ENCODE results near the gene ITIH4. TPM values are rescaled to one million over a fixed set of nuclear protein-coding genes. Genes with fewer than 3 reads are reported as not detected.

Gene ITIH4
- total RNA-seq, 2 experiments from 2014 or later: 6.1 to 10.1 TPM

- ChIA-PET CTCF (interaction anchor here (1.0 kb wide), 1 partner anchor 82 kb away, joined by 3 read pairs; no protein-coding TSS in a partner anchor), POLR2A (no interaction called here)
Measured at GRCh38 chr3:52852419-52852818, 21.9 kb upstream of the ITIH4 start.

DNA sequence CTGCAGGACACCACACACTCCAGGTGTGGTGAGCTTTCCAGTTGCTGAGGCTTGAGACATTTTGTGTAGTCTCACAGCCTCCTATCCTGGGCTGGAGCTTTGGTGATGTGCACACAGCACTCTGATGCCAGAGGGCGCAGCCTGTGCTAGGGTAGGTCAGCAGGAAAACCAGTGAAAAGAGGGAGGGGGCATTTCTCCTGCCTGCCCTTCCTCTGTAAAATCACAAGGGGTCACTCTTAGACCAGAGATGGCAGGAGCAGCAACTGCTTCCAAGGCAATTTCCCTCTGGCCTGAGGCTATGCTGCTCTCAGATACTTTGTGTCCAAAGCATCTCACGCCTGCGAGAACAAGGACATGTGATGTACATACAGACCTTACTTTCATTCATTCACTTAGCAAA lies 20.9 kb upstream of the ITIH4 start:
- CTCF ChIA-PET: interaction anchor here (0.6 to 1.6 kb wide), 4 partner anchors 28 to 220 kb away, joined by 3 to 4 read pairs (median 4); no protein-coding TSS in a partner anchor
- POLR2A ChIA-PET: no interaction called here

DNA sequence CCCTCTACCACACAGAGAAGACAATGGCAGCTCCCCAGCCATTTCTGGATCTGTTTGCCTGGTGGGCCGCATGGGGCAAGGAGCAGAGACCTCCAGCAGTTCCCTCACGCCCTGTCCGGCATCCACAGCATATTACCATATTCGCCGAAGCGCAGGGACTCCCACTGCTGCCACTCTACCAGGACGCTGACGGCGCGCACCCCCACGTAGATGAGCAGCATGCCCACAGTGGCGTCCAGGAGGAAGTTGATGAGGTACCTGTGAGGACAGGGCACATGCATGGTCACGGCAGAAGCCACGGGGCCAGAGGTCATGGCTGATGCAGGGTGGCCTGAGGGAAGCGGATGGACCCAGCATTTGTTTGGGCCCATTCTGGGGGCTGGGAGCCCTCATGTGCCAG lies 19.2 kb upstream of the ITIH4 start:
- ChIA-PET POLR2A (no interaction called here), CTCF (no interaction called here)

DNA sequence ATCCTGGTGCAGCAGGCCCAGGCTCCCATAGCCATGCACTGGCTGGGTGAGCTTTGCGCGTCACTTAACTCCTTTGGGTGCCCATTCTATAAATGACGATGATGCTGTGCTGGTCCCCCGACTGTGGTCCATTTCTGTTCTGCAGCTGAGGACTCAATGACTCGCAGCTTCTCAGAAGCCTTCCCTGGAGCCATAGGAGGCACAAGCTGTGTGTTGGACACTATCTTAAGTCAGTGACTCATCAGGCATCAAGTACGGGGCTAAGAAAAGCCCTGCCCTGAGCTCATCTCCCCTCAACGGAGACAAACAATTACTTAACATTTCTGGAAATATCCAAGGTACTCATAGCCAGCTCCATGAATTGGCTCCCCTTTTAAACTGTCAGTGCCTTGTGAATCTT lies 18.1 kb upstream of the ITIH4 start:
- POLR2A ChIA-PET: no interaction called here
- CTCF ChIA-PET: interaction anchor here (1.6 kb wide), 1 partner anchor 11 kb away, joined by 4 read pairs; no protein-coding TSS in a partner anchor

DNA sequence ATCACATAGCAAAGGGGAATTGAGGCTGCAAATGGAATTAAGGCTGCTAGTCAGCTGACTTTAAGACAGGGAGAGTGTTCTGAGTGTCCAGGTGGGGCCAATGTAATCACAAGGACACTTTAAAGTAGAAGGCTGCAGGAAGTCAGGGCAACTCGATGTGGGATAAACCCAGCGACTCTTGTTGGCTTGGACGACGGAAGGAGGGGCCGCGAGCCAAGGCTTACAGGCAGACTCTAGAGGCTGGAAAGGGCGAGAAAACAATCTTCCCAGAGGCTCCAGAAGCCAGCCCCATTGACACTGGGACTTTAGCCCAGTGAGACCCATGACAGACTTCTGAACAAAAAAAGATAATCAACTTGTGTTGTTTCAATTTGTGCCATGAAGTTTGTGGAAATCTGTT lies 17.3 kb upstream of the ITIH4 start:
- ChIA-PET POLR2A (no interaction called here), CTCF (interaction anchor here (1.6 kb wide), 1 partner anchor 10 kb away, joined by 4 read pairs; no protein-coding TSS in a partner anchor)

GRCh38 chr3:52847241-52847640 lies 16.8 kb upstream of the ITIH4 start:
- ChIA-PET POLR2A (no interaction called here), CTCF (no interaction called here)

DNA sequence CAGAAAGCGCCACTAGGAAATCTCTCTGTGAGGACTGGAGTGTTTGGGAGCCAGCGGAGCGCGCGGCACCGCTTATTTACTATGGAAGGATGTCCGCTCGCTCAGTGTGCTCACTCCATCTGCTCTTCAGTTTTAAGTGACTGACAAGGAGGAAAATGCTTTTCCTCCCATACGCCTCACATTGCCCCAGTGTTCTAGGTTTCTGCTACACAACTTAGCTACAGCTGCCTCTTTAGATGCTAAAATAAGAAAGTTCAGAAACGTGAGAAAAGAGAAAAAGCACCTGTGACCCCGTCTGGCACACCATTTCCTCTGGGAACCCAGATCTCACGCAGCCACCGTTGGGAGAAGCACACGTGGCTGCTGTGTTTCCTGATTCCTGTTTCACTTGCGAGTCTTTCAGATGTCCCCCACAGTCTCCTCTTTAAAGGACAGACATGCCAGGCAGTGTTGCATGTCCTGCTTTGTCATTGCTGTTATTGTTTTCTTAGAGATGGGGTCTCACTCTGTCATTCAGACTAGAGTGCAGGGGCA lies 16.0 kb upstream of the ITIH4 start:
- ChIA-PET CTCF (interaction anchor here (1.2 kb wide), 1 partner anchor 49 kb away, joined by 3 read pairs; no protein-coding TSS in a partner anchor), POLR2A (no interaction called here)

DNA sequence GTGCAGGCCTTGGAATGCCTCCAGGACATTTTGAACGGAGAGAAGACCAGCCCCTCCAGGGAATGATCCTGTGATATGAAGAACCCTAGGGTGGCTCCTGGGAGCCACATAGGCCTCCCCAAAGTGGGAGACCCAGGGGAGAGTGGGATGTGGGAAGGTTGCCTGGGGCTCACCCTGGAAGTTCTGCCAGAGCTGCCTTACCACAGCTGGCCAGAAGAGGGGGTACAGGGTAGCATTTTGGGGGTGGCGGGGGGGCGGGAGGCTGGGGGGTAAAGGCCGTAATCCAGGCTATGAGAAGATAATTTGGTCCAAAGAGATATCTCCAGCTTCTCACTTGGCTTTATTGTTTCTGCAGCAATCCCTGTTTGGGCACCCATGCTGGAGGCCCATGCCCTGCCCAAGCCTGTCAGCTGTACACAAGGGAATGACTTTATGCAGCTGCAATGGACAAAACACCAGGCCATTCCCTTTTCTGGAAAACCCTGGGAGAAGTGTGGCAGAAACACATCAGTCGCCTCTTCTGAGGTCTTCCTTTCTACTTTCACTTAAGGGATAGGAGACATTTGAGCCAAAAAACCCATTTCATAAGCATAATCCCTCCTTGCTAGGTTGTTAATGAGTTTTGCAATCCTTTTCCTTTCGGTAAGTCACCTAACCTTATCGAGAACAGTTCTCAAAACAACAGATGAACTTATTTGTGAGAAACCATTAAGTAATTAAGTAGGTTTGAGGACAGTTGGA lies 15.4 kb upstream of the ITIH4 start:
- CTCF ChIA-PET: interaction anchor here (0.8 to 1.6 kb wide), 4 partner anchors 21 to 89 kb away, joined by 3 to 4 read pairs (median 3); no protein-coding TSS in a partner anchor
- POLR2A ChIA-PET: interaction anchor here (0.5 kb wide), 1 partner anchor 91 kb away, joined by 5 read pairs; no protein-coding TSS in a partner anchor

- POLR2A ChIA-PET: interaction anchor here (0.5 kb wide), 1 partner anchor 91 kb away, joined by 5 read pairs; no protein-coding TSS in a partner anchor
- CTCF ChIA-PET: interaction anchor here (1.2 to 1.6 kb wide), 3 partner anchors 22 to 70 kb away, joined by 3 to 4 read pairs (median 3); no protein-coding TSS in a partner anchor
Measured at GRCh38 chr3:52845157-52845556, 14.7 kb upstream of the ITIH4 start.

DNA sequence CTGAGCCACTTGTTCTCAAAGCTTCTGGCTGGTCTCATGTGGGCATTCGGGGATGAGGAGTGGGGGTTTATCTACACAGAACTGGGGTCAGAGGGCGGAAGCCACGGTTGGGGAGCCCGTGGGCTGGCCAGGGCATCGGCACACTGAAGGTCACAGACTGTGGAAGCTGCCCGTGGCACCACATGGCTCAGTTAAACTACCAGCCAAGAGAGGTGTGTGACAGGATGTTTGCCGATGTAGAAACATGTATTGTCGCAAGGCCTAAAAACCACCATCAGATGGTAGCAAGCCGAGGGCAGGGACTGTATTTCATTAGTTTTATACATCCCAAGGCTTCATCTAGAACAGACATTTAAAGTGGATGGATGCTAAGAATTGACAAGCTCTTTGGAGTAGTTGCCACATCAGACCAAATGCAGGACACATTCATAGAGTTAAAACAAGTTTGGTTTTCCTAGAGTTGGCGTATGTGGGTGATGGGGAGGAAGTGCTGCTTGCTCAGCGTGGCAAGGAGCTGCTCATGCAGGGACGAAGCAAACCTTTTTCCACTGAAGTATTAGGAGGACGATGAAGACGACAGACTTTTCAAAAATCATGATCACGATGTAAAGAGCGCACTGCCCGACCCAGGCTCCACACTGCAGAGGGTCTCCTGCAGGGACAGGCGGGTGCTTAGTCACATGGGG lies 14.0 kb upstream of the ITIH4 start:
- POLR2A ChIA-PET: no interaction called here
- CTCF ChIA-PET: interaction anchor here (1.5 to 1.6 kb wide), 2 partner anchors 23 to 70 kb away, joined by 3 to 4 read pairs; no protein-coding TSS in a partner anchor

- POLR2A ChIA-PET: no interaction called here
- CTCF ChIA-PET: interaction anchor here (0.7 kb wide), 1 partner anchor 90 kb away, joined by 3 read pairs; no protein-coding TSS in a partner anchor
Measured at GRCh38 chr3:52843881-52844280, 13.4 kb upstream of the ITIH4 start.

DNA sequence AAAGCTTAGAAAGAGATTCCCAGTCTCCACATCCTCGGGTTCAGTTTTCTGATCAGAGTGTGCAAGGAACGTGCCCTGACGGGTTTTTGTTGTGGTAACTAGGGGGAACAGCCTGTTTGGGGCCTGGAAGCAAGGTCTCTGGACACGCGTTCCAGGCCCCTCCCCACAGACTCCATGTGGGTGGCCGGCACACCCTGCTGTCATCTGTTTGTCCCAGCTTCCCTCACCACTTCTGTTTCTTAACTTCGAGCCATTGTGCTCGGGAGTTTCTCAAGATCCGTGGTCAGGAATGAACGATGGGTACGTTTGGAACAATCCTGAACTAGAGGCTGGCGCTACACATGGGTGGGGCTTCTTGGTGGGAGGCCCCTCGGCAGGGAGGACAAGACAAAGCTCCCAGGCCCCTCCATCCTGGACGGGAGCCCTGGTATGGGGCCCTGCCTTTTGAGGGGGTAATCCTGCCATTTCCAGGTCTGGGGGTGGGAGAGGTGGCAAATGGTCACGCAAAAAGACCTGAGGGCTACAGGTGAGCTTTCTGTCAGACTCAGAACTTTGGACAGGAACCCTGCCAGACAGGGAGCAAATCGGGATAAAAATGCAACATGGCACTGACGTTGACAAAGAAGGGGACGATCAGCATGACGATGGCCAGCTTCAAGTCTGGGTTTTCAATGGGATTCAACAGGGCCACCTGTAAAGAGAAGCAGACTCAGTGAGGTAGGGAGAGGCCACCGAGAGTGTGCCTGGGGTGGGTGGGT lies 12.8 kb upstream of the ITIH4 start:
- POLR2A ChIA-PET: no interaction called here
- CTCF ChIA-PET: interaction anchor here (0.7 kb wide), 1 partner anchor 91 kb away, joined by 3 read pairs; no protein-coding TSS in a partner anchor

GRCh38 chr3:52842424-52842823 lies 12.0 kb upstream of the ITIH4 start:
- ChIA-PET POLR2A (no interaction called here), CTCF (no interaction called here)

GRCh38 chr3:52841981-52842340 lies 11.5 kb upstream of the ITIH4 start:
- CTCF ChIA-PET: interaction anchor here (0.9 kb wide), 1 partner anchor 43 kb away, joined by 3 read pairs; no protein-coding TSS in a partner anchor
- POLR2A ChIA-PET: no interaction called here

DNA sequence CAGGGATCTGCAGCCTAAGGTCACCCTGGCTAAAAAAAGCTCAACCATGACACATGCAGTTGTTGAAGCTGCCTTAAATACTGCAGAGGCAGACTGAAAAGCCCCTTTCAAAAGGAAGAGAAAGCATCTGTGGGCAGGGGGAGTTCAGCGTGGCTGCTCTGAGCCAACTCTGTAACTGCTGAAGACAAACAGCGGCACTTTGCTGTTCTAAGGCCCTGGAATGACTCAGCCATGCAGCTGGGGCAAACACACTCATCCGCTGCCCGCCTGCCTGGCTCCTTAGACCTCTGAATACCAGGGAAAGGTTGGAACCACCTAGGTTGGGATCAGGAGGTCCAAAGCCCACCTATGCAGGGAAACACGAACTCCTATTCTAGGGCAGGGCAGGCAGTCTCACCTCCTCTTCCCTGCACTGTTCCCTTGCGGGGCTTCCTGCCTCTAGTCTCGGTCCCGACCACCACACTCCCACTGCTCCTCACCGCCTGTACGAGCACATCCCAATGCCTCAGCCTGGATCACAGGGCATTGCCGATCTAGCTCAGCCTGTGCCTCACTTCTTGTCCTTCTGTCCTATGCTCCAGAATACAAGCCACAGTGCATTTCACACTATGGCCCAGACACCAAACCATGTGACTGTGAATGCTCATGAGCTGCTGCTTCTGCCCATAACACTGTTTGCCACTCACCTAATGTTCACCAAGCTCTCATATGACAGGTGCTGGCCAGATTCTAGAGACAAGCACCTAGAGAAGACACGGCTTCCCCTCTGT lies 10.9 kb upstream of the ITIH4 start:
- ChIA-PET POLR2A (interaction anchor here (0.6 kb wide), 1 partner anchor 242 kb away, joined by 8 read pairs; no protein-coding TSS in a partner anchor), CTCF (interaction anchor here (0.9 kb wide), 1 partner anchor 43 kb away, joined by 3 read pairs; no protein-coding TSS in a partner anchor)

DNA sequence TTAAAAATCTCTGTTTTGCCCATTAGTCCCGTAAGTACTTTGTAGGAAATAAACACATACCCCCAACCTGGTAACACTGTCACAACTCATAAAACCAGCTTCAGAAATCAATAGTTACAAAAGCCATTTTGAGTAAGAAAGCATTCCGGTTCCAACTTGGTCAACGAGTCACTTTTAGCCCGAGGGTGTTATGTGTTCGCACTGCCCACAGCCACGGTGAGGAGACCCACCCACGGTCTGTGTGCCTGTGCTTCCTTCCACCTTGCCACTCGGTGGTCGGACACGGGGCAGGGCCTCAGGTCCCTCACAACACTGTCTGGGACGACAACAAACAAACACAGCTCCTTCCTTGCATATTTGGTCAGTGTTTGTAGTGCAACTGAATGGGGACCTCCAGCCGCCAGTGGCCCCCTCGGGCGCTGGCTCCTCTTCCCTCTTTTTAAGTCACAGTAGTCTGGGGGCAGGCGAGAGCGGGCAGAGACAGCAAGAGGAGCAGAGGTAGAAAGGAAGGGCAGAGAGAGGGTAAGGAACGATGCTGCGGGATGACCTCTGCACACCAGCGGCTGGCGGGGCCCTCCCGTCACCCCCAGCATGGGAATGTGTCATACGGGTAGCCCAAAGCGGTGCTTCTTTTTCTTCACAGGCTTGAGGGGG lies 9.5 kb upstream of the ITIH4 start:
- ChIA-PET POLR2A (interaction anchor here (0.7 kb wide), 1 partner anchor 50 kb away, joined by 3 read pairs; no protein-coding TSS in a partner anchor), CTCF (no interaction called here)

DNA sequence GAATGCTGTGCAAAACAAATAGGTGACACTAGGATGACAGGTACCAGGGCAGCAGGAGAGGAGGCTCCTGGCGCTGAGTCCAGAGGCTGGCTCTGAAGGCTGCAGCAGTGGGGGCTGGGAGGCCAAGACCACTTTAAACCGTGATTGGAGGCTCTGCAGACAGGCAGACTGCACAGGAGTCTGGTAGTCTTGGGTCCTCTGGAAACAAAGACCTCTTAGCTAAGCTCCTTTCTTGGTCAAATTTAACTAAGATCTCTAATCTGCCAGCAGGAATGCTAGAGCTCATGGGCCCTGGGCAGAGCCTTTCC lies 8.8 kb upstream of the ITIH4 start:
- ChIA-PET POLR2A (no interaction called here), CTCF (no interaction called here)

DNA sequence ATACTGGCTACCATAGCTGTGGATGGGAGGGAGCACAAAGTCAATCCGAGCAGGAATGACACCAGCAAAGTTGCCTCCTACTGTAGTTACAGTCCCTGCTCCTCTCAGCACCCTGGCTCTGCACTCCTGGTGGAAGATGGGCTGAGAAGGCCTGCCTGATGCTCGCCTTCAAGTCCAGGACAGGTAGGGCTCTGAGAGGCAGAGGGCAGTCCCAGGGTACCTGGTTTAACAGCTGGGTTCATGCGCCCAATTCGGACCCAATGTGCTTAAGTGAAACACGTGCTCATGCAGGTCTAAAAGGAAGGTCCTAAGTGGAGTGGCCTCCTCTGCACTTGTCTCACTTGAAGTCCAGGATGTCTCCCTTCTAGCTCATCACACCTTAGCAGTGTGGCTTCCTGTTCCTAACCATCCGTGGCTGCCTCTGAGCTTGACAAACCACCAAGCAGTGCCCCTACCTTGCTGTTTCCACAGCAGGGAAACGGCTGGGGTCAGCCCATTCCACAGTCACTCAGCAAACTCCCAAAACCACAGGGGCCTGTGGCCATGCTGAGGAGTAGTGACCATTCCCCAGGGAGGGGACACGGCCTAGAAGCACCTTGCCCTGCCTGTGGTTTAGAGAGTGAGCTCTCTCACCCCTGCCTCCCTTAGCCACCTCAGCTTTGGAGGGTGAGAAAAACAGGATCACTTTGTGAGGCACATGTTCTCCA lies 8.2 kb upstream of the ITIH4 start:
- POLR2A ChIA-PET: no interaction called here
- CTCF ChIA-PET: interaction anchor here (1.1 to 1.5 kb wide), 2 partner anchors 10 to 191 kb away, joined by 3 to 4 read pairs; no protein-coding TSS in a partner anchor

Measured in activated CD8-positive, alpha-beta memory T cell treated with anti-CD3 and anti-CD28 coated beads for 36 hours (primary cell).